HepG2 (cell line): Measurements from ENCODE around the gene FOXJ2. TPM values are rescaled to one million over a fixed set of nuclear protein-coding genes. Genes with fewer than 3 reads are reported as not detected.
A peak's percentile ranks its signal among the peaks of the same experiment; 100 is the strongest.

Experiments used
- ADNP ChIP-seq: sonication (generic); formaldehyde crosslinking; IDR thresholded peaks from 2 replicates; pipeline ENCODE4 v1.4.0; 2020; ENCODE audit warnings: missing genetic modification reagents
- CCAR2 ChIP-seq: fragments of 200-400 bp; formaldehyde crosslinking; optimal IDR thresholded peaks from 2 replicates; pipeline ENCODE3; 2018; ENCODE audit warnings: low read depth, mild to moderate bottlenecking, low read length, moderate library complexity
- HNRNPLL ChIP-seq: fragments of 200-400 bp; formaldehyde crosslinking; IDR thresholded peaks from 2 replicates; pipeline ENCODE4 v1.6.1; 2017; ENCODE audit warnings: mild to moderate bottlenecking, low read depth, low read length; ENCODE audit not compliant: poor library complexity, severe bottlenecking
- IRF1 ChIP-seq: sonication (generic); formaldehyde crosslinking; IDR thresholded peaks from 2 replicates; pipeline ENCODE4 v1.4.0; 2020; ENCODE audit warnings: low read depth, mild to moderate bottlenecking, missing genetic modification reagents
- MXI1 ChIP-seq: IDR thresholded peaks from 3 replicates; pipeline ENCODE4 v1.6.1; 2012; ENCODE audit warnings: low read depth, low read length, inconsistent platforms, borderline replicate concordance
- PAXIP1 ChIP-seq: sonication (generic); formaldehyde crosslinking; conservative IDR thresholded peaks from 2 replicates; pipeline ENCODE4 v1.4.0; 2020; ENCODE audit warnings: mild to moderate bottlenecking, missing genetic modification reagents, moderate library complexity
- RBFOX2 ChIP-seq: fragments of 200-400 bp; formaldehyde crosslinking; IDR thresholded peaks from 2 replicates; pipeline ENCODE4 v1.6.1; 2017; ENCODE audit warnings: low read depth, mild to moderate bottlenecking, low read length
- RFXAP ChIP-seq: sonication (generic); formaldehyde crosslinking; IDR thresholded peaks from 2 replicates; pipeline ENCODE4 v1.4.0; 2020; ENCODE audit warnings: missing genetic modification reagents, borderline replicate concordance
- SAP130 ChIP-seq: IDR thresholded peaks from 2 replicates; pipeline ENCODE4 v1.6.1; 2016; ENCODE audit warnings: low read depth
- ZIK1 ChIP-seq: sonication (generic); formaldehyde crosslinking; IDR thresholded peaks from 2 replicates; pipeline ENCODE4 v1.5.0; 2020; ENCODE audit warnings: mild to moderate bottlenecking, low read depth, missing genetic modification reagents, borderline replicate concordance
- ZNF101 ChIP-seq: sonication (generic); formaldehyde crosslinking; IDR thresholded peaks from 2 replicates; pipeline ENCODE4 v1.4.0; 2020; ENCODE audit warnings: mild to moderate bottlenecking, low read depth, missing genetic modification reagents, borderline replicate concordance
- ZNF446 ChIP-seq: sonication (generic); formaldehyde crosslinking; IDR thresholded peaks from 2 replicates; pipeline ENCODE4 v1.5.0; 2020; ENCODE audit warnings: mild to moderate bottlenecking, missing genetic modification reagents
- polyA plus RNA-seq, 8 experiments: library from polyadenylated mRNA; depleted of rRNA in 3 of 8; stranded (reverse) in 7 of 8; unstranded in 1 of 8; fragments of >200 nt; fragmentation: Illumina TruSeq in 4 of 8; extraction: Trizol in 4 of 8; gene quantifications; 2 replicates each; pipeline versions ENCODE4 v1.2.1 to v1.2.3, GENCODE V29; 2011 to 2016; ENCODE audit warnings: low read depth in 4 of 8, missing spikeins in 1 of 8, mixed read lengths in 1 of 8; ENCODE audit not compliant: insufficient read depth in 1 of 8
- total RNA-seq, 5 experiments: library from RNA; depleted of rRNA; stranded (reverse); fragments of >200 nt; fragmentation: Illumina TruSeq; extraction: Trizol; gene quantifications; 2 replicates each; pipeline ENCODE4 v1.2.3, GENCODE V29; 2016; ENCODE audit warnings: low read depth in 1 of 5
- TF ChIP-seq, protein P1 (sequence below), 2 experiments: IDR thresholded peaks; 2 replicates each; pipeline ENCODE4 v1.6.1; 2011 to 2012; ENCODE audit warnings: low read length in 2 of 2, borderline replicate concordance in 1 of 2, low read depth in 1 of 2, mild to moderate bottlenecking in 1 of 2, moderate library complexity in 1 of 2
- TF ChIP-seq, protein P2 (sequence below): sonication (generic); formaldehyde crosslinking; IDR thresholded peaks from 2 replicates; pipeline ENCODE4 v1.4.0; 2020; ENCODE audit warnings: missing genetic modification reagents, borderline replicate concordance

The FOXJ2 gene
- total and polyA plus RNA-seq, 2 of the 13 experiments (the other 11 are each of a cell fraction or from before 2014, with no cell fraction given) = 2.2 to 2.9 TPM

DNA sequence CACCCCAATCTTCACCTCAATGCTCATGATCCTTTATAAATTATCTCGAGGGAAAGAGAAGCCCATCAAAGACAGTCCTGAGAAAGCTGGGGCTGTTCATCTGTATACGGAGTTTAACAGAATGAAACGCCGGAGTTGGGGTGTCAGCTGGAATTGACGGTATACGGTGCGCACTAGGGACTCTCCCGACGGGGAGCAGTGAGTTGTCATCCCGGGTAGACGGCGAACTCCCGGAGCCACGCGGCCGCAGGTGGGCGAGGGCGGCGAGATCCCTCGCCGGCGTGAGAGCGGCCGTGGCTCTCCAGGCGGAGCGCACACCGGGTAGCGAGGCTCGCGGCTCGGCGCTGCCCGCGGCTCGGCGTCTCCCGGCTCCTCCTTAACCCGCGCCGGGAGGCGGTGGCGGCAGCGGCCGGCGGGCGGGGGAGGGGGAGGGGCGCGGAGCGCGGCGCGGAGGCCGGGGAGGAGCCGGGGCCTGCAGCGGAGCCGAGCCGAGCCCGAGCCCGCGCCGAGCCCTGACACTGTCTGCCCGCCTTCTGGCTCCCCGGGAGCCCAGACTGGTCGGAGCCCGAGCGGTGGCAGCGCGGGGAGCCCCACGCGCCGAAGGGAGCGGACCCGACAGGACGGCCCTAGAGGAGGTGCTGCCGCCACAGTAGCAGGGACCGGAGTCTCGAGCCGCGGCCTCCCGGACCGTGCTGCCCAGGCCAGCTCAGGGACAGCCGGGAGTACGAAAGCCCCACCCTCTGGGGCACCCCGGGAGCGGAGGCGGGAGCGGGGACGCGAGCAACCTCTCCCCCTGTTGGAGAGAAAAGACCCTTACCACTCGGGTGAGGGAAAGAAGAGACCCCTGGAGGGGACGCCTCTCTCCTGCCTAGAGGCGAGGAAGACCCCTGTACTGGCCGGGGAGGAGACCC, at the start of gene FOXJ2 (continued):
- no peak for TF ChIP-seq PAXIP1
- 0 out of 2 replicates have a peak, but pooled peaks have one; percentile 63 for TF ChIP-seq ZIK1 (CRISPR knock-in tag)
- peak; percentile 52; the same call in 1 of the 3 replicates for TF ChIP-seq MXI1
- TF ChIP-seq ZNF101 (CRISPR knock-in tag) = no peak
- no peak for TF ChIP-seq CCAR2
- peak; percentile 78 for TF ChIP-seq RBFOX2
- TF ChIP-seq HNRNPLL = no peak
- TF ChIP-seq ADNP = no peak
- peak; percentile 78; the same call in 1 of the 2 replicates for TF ChIP-seq RFXAP (CRISPR knock-in tag)
- TF ChIP-seq SAP130 (CRISPR knock-in tag) = peak; percentile 25; the same call in 1 of the 2 replicates
- TF ChIP-seq, protein P1, sequence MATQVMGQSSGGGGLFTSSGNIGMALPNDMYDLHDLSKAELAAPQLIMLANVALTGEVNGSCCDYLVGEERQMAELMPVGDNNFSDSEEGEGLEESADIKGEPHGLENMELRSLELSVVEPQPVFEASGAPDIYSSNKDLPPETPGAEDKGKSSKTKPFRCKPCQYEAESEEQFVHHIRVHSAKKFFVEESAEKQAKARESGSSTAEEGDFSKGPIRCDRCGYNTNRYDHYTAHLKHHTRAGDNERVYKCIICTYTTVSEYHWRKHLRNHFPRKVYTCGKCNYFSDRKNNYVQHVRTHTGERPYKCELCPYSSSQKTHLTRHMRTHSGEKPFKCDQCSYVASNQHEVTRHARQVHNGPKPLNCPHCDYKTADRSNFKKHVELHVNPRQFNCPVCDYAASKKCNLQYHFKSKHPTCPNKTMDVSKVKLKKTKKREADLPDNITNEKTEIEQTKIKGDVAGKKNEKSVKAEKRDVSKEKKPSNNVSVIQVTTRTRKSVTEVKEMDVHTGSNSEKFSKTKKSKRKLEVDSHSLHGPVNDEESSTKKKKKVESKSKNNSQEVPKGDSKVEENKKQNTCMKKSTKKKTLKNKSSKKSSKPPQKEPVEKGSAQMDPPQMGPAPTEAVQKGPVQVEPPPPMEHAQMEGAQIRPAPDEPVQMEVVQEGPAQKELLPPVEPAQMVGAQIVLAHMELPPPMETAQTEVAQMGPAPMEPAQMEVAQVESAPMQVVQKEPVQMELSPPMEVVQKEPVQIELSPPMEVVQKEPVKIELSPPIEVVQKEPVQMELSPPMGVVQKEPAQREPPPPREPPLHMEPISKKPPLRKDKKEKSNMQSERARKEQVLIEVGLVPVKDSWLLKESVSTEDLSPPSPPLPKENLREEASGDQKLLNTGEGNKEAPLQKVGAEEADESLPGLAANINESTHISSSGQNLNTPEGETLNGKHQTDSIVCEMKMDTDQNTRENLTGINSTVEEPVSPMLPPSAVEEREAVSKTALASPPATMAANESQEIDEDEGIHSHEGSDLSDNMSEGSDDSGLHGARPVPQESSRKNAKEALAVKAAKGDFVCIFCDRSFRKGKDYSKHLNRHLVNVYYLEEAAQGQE (IDR thresholded peaks at IDR 0.05; ENCODE audit: borderline replicate concordance in 1 of 2, low read depth in 1 of 2, low read length in 2 of 2) = no peak
- no peak for TF ChIP-seq IRF1 (CRISPR knock-in tag)
- TF ChIP-seq, protein P2, sequence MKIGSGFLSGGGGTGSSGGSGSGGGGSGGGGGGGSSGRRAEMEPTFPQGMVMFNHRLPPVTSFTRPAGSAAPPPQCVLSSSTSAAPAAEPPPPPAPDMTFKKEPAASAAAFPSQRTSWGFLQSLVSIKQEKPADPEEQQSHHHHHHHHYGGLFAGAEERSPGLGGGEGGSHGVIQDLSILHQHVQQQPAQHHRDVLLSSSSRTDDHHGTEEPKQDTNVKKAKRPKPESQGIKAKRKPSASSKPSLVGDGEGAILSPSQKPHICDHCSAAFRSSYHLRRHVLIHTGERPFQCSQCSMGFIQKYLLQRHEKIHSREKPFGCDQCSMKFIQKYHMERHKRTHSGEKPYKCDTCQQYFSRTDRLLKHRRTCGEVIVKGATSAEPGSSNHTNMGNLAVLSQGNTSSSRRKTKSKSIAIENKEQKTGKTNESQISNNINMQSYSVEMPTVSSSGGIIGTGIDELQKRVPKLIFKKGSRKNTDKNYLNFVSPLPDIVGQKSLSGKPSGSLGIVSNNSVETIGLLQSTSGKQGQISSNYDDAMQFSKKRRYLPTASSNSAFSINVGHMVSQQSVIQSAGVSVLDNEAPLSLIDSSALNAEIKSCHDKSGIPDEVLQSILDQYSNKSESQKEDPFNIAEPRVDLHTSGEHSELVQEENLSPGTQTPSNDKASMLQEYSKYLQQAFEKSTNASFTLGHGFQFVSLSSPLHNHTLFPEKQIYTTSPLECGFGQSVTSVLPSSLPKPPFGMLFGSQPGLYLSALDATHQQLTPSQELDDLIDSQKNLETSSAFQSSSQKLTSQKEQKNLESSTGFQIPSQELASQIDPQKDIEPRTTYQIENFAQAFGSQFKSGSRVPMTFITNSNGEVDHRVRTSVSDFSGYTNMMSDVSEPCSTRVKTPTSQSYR (CRISPR knock-in tag) = peak; percentile 60
- TF ChIP-seq ZNF446 (CRISPR knock-in tag) = peak; percentile 50; the same call in 1 of the 2 replicates
